ENCODE data around the gene MYL1.

Gene MYL1

DNA sequence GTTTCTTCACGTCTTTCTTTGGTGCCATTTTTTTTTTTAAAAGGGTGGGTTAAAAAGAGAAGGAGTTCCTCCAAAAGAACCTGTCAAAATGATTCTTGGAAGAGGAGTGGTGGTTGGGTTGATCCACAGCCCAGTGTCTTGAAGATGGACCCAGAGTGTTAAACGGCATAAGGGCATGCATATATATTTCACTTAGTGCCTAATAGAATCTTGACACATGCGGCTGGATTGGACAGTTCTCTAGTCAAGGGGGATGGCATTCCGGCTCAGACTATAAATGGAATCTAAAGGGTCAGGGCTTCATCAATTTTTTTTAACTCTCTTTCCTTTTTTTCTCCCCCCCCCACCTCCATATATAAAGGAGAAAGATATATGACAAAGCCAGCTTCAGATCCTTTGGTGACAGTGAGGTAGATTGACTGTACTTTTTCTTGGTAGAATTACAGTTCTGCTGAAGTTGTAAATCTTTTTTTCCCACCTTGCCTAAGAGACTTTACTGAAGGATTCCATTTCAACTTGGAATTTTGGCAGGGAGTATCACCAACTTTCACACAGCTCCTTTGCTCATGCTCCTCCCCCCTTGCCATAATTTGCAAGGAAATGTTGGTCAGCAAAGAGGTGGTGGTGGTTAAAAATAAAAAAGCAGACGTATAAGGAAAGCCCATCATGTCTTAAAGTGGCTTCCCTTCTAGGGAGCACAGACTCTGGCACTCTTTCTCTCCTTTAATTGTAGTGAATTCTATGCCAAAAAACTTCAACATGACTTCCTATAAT is at the start of gene MYL1:
MYL1 (minus strand) TSS at position 160 of the 774 bp plus-strand sequence; CDS start at position 28, 132 bp downstream.
- DNase-seq, result no peak

DNA sequence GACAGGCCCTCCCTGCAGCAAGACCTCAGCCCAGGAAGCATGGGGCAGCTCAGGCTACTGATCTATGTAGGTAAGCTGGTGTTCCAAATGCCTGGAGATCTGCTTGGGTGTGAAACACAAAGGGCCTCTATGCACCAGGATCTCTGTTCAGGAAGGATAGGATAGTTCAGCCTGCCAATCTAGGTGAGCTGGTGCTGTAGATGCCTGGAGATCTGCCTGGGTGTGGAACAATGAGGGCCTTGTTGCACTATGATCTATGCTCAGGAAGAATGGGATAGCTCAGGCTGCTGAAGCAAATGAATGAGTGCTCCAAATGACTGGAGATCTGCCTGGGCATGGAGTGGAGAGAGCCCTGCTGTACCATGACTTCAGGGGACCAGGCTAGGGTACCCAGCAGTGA is 48.9 kb upstream of the MYL1 start:
- no peak for DNase-seq

DNA sequence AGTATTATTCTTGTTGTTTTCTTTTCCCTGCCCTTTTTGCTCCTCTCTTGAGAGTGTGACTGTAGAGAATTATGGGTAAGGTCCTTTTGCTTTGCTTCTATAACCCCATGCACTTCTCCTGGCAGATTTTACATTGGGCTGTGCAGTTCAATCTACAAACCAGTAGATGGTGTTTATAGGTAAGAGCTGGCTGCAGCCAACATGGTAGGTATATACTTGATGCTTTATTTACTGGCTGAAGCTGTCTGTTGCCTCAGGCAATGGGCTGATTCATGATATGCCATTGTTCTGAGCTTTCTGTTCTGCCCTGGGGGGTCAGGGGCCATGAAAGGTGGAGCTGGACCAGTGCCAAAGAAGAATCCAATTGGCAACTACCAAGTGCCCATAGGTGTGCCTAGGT is 48.3 kb upstream of the MYL1 start:
- DNase-seq, result no peak

DNA sequence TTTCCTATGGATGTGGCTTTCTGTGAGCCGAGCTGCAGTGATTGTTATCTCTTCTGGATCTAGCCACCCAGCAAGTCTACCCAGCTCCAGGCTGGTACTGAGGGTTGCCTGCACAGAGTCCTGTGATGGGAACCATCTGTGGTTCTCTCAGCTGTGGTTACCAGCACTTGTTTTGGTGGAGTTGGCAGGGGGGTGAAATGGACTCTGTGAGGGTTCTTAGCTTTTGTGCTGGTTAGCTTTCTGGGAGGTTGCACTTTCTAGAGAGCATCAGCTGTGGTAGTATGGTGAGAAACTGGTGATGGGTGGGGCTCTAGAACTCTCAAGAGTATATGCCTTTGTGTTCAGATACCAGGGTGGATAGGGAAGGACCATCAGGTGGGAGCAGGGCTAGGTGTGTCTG is 45.4 kb upstream of the MYL1 start:
- DNase-seq, result no peak

DNA sequence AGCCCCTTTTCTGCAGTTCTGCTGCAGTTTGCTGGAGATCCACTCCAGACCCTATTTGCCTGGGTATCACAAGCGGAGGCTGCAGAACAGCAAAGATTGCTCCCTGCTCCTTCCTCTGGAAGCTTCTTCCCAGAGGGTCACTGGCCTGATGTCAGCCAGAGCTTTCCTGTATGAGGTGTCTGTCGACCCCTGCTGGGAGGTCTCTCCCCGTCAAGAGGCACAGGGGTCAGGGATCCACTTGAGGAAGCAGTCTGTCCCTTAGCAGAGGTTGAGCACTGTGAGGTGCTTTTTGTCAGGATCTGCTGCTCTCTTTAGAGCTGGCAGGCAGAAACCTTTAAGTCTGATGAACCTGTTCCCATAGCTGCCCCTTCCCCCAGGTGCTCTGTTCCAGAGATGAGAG is 42.0 kb upstream of the MYL1 start:
- no peak for DNase-seq

DNA sequence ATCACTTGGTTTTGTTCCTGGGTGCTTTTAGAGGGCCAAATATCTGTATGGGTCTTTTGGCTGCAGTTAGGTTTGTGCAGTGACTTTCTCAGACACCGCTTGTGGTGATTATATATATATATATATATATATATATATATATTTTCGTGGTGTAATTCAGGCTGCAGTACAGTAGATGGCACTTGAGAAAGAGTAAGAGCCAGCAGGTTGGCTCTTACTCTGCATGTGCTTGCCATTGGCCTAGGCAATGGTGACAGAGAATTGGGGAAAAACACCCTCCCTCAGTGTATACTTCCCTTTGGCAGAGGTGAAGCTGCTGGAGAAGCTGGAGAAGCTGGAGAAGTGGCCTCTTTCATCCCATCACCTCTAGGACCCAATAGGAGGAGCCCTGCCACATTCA is 22.2 kb upstream of the MYL1 start:
- no peak for DNase-seq

DNA sequence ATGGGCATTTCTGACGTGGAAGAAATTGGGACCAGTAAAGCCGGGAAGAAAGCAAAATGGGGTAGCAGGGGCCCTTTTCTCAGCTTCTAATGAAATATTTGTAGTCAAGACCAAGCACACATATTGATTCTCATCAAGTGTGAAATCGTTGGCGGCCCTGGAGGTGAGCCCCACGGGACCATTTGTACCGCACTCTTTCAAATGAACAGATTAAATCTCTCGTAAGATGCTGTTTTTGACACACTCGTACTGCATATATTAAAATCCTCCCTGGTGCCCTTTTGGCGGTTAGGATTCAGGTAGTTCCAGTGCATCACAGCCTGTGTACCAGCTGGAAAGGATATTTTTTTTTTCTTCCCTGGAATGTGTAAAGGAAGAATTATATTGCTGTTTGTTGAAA is 9.9 kb upstream of the MYL1 start:
- no peak for DNase-seq

DNA sequence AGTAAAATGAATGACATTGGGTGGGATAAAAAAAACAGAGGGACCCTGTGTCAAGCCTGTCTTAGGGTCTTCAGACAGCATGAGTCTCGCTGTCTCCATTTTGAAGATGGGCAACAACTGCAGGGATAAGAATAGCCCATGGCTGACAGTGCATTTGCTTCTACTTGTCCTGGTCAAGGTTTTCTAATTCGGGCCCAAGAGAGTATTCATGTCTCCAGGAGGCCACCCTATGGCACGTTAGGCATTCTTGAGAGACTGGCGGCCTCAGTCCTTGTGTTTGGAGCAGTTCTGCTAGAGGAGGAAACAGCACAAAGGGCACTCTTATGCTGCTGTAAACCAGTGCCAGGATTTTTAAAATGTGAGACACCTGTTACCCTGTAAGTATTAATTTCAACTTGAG is 9.5 kb upstream of the MYL1 start:
- no peak for DNase-seq

DNA sequence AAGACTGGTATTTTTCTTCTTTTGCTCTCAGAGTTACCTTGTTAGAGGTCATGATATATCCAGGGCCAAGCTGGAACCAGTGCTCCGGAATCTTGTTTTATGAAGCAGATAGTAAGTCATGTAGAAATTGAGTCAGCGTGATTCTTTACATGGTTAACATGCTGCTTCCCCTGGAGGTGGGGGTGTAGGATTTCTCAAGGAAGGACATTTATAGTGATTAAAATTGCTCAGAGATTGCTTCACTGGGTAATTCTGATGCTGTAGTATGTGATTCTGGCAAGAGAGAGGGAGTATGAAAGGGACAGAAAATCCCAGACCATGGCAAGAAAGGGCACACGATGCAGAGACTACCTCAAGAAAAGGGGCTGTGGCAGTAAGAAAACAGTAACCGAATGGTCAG is 8.0 kb upstream of the MYL1 start:
- no peak for DNase-seq

DNA sequence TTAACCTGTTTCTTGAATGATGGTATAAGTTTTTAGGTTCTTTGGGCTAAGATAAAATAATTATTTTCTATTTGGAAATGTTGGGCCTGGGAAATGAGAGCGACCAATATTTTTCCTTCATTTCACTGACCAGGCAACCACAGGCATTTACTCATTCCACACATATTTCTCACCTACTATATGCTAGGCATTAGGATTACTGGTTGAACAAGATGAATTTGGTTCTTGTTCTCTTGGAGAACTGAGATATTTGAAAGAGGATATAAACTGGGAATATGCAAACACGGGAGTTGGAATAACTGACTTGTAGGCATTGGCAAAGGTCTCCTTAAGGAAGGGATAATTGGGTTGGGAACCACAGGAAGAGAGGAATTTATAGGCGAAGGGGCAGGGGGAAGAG is 3.9 kb upstream of the MYL1 start:
- DNase-seq, result no peak

DNA sequence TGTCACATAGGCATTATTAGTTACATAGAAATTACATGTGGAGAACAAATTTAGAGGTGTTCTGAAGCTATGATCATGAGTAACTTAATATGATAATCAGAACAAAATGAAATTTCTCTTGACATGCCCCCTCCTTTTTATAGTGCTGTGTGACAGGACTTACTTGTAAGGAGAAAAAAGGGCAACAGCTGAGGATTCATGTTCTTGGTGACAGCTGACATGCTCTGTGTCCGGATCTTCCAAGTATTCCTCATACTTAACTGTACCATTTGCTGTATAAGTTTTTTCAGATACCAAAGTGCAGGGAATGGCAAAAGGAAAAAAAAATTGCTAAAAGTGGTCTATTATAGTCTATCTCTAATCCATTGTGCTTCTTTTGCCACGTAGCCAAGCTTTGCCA is 3.5 kb upstream of the MYL1 start:
- DNase-seq, result no peak

DNA sequence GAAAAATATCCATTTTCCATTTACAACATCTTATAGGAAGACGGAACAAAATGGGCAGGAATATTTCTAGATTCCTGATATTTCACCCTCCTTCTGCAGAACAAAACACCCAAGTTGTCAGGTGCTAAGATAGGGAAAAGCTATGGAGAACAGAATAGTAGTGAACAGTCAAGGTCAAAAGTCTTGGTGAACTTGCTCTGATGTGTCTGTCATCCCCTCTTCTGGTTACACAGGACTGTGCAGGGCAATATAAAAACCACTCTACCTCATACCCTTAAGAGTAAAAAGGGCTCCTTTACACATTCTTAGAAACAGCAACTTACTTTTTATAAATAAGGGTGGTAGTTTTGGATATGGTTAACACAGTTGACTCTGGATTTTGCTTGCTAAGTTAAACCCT is 4.4 kb downstream of the MYL1 start:
- no peak for DNase-seq

DNA sequence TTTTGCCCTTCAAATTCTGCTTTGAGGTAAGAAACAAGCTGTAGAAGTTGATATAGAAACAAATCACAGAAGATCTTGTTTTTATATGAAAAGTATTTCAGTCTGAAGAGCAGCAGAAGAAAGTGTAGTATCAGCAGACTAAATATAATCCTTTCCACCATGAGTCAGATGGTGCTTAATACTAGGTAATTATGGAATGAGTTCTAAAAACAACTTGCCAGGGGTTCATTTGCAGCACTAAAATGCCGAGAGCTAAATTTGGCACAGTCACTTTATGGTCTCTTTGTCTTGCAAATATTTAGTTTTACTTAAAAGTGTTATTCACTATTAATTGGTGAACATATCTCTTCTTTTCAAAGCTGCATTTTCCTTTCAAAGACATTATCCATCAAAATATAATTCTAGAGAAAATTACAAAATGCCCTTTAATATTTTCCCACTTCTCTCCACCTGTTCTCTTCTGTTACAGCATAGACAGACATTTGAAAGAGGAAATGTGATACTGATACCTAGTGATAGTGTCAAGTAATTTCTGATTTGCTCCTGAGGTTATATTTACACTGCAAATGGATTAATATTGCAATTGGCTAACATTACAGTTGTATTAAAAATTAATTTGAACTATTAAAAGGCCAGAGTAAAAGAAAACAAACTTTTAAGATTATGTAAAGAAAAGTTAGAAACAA is 5.3 kb downstream of the MYL1 start:
- no peak for DNase-seq

DNA sequence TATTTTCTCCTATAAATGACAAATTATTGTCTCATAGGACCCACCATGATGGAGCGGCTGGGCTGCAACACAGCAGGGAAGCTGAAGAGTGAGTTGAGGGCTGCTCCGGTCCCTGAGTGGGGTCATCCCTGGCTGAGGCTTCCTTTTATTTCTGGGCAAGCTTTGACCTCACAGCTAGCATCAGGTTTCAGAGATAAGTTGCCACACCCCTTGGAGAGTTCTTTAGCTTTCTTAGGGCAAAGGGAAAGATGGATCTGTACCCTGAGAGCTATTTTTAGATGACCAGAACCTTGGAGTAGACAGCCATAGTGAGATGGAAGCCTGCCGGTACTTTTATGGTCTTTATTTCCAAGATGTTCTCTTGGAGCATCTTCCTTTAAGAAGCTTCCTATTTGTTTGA is 11.5 kb downstream of the MYL1 start:
- no peak for DNase-seq

DNA sequence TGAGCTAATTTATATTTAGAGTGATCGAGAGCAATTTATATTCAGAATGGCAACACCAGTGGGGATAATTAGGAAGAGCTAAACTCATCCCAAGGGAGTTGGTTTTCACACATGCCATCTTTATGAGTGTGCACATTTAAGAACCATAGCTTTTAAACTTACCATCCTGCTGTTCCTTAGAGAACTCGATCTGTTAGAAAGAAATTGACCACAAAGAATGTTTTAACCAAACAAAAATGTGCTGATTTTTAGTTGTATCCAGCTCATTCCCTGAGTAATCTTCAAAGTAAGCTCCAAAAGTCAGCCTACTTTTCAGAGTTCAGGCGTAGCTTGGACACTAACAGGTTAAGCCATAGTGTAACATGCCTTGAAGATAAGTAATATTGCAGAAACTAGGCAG is 12.6 kb downstream of the MYL1 start:
- DNase-seq, result no peak

DNA sequence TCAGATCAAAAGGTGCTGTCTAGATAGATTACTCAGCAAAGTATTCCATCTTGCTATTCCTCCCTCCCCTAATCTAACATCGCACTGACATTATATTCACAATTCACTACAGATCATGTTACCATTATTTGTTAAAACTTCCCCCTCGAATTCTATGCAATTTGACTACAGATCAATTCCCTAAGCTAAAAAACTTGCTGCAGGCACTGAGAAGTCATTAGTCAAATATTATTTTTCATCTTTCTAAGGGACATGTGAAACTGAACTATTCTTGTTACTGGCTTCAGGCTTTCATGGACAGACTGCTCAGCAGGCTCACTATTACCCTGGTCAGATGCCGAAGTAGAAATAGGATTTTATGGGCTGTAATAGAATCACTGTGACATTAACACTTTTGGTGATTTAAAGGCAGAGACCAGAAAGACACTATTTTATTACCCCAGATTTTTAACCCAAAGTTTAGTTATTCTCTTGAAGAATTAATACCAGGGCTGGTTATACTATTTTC is 15.1 kb downstream of the MYL1 start:
- no peak for DNase-seq

DNA sequence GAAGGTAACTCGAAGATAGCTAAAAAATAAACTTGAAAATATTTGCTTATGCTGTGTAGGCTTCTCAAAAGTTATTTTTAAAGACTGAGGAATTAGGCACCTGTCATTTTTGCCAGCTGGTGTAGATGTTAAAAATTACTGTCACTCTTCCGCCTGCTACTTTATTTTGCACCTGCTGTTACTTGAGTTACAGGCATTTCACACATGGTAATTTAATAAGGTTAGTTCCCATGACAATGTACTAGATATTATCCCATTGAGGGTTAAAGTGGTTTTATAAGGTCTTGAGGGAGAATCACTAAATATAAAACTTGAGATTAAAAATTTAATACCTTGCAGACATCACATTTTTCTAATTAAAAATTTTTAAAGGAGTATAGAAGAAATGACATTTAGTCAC is 26.6 kb downstream of the MYL1 start:
- DNase-seq, result no peak

DNA sequence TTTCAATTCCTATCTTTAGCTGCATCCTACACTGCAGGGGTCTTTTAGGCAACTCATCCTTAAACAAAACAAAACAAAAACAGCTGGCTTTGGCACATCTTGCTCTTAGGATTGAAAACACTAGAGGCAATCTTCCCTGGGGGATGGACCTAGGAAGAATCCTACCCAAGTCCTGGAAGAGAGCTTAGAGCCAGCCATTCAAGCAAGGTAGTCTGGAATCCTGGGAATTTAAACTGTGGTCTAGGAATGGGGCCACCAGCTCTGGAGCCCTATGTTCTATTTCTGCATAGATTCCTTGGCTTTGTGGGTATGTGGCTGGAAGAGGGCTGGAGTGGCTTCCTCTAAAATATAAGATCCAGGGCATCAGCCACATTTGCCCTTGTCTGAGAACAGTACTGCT is 27.7 kb downstream of the MYL1 start:
- no peak for DNase-seq

DNA sequence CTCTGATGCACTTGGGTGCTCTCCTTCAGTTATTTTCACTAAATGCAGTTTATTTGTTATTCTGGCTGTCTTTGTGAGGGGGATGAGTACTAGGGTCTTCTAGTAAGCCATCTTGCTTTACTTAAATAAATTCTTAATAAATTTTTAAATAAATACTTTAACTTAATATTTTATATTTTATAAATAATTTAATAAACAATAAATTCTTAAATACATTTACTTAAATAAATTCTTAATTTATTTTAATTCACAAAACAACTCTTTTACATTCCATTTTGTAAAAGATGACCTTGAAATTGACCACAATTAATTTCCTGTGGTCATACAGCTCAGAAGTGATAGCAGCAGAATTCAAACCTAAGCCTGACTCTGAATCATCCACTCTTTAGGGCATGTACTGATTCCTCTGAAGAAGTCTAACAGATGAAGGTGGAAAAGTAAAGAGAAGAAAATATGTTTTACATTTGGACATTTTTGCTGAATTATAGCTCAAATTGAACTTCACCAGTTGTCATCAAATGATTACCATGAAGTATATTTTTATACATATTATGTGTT is 28.8 kb downstream of the MYL1 start:
- DNase-seq, result no peak

DNA sequence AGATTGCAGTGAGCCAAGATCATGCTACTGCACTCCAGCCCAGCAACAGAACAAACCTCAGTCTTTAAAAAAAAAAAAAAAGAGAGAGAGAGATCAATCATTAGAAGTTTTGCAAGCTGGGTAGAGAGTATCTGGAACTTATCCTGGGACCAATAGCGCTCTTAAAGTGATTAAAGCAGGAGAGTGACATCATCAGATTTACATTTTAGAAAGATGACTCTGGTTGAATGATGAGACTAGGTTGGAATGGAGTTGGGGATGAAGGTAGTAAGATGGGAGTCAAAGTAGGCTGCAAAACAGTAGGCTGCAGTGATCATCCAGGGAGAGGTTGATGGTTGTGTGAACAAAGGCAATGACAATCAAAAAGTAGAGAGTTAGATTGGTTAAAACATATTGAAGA is 37.8 kb downstream of the MYL1 start:
- DNase-seq, result no peak

DNA sequence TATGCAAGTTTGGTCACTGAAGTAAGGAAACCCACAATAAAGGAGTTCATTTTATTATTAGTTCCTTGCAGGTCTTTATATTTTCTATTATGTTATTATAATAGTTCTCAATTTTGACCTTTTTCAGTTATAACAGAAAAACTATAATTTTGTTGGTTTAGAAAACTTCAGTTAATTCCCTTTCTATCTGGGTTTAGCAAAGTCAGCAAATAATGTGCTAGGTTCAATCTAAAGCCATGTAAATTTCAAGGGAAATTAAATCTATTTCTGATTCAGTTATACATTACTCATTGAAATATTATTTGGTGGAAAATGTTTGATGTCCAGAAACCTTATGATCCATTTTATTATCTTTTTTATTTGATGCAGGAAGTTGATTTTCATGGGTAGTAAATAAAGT is 43.7 kb downstream of the MYL1 start:
- DNase-seq, result no peak

DNA sequence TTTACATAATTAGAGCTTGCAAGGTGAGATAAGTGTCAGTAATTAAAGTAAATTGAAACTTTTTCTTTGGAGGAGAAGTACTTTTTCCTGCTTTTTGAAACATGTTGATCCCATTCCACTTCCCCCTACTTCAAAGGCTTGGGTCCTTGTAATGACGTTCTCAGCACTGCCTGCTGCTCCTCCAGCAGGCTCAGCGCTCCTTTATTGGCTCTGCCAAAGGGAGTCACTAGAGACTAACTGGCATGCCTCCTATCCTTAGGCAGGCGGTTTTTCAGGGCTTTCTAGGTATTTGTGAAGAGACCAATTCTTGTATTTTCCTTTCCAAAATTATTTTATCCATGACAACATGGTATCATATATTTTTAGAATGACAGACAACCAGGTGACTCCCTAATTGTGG is 45.8 kb downstream of the MYL1 start:
- no peak for DNase-seq

DNA sequence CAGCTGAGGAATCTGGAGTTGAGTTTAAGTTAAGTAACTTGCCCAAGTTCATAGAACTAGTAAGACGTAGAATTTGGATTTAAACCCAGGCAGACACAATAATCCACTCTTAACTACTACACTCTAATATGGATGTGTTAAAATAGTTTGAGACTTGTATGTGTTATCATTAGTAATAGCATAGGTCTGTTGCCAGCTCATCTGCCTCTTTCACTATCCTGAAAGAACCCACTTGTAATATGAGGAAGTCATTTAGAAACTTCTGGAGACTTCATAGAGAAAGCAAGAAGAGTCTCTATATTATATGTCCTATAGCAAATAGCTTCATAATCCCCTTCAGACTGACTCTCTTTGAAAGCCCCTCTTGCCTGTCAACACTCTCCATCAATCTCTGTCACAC is 46.7 kb downstream of the MYL1 start:
- DNase-seq, result no peak

DNA sequence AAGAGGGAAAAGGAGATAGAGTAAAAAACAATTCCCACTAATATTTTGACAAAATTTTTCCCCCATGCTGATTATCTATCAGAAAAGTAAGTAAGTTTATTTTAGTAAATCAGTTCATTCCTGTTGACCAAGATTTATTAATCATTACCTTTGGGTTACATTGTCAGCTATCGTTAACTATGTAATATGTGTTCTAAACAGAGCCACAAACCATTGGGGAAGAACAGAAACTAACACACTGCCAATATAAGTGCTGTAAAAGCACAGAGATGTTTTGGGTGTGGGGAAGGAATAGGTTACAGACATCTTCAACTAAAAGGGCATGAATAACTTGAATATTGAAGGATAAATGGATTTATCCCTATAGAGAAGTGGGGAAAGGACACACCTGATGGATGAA is 47.3 kb downstream of the MYL1 start:
- DNase-seq, result no peak
